Mammary epithelial cell (primary cell): ENCODE measurements around the gene ADGRL3.

Source experiments
- CTCF ChIP-seq, 2 donors: IDR thresholded peaks in 1 of 2; conservative IDR thresholded peaks in 1 of 2; 2 replicates each; pipeline ENCODE4 v1.5.1; 2011 to 2012; ENCODE audit warnings: inconsistent platforms in 2 of 2, low read length in 2 of 2, mild to moderate bottlenecking in 2 of 2, control low read depth in 1 of 2, low read depth in 1 of 2; ENCODE audit not compliant: insufficient read depth in 1 of 2; ENCODE audit errors: extremely low read depth in 1 of 2
- EZH2 ChIP-seq: IDR thresholded peaks from 2 replicates; pipeline ENCODE4 v1.6.1; 2012; ENCODE audit warnings: low read length, inconsistent platforms, borderline replicate concordance

GRCh38 chr4:61716426-61716825, 516.3 kb downstream of the ADGRL3 start:
- TF ChIP-seq CTCF (conservative IDR thresholded peaks at IDR 0.05 in 1 of 2, IDR thresholded peaks at IDR 0.05 in 1 of 2; ENCODE audit: extremely low read depth in 1 of 2, insufficient read depth in 1 of 2, low read depth in 1 of 2, low read length in 2 of 2) (no peak), EZH2 (no peak)
